Right lobe of liver (tissue), 4 donors: ENCODE measurements around the gene LRP3.

Experiments
- CTCF ChIP-seq, 4 donors: fragments of 200-600 bp in 3 of 4; fragments of 450-650 bp in 1 of 4; IDR thresholded peaks; one replicate each; pipeline versions ENCODE4 v1.5.1 to v1.8.0; 2016 to 2022; ENCODE audit warnings: antibody characterized with exemption in 4 of 4, mild to moderate bottlenecking in 2 of 4
- POLR2A ChIP-seq: fragments of 450-650 bp; IDR thresholded peaks from one replicate; pipeline ENCODE4 v1.6.1; 2017; ENCODE audit warnings: antibody characterized with exemption, mild to moderate bottlenecking
- donor health status: DM: no; HTN: no; CAD: no.
- donor health status: DM: no; HTN: no; CAD: no.
- donor health status: DM: no; HTN: yes; CAD: no.

GRCh38 chr19:33168528-33168927 lies 25.6 kb upstream of the LRP3 start:
- TF ChIP-seq CTCF (IDR thresholded peaks at IDR 0.05) = no peak
- no peak for TF ChIP-seq POLR2A
